HG02938 (cell line): ENCODE results near the gene AMFR.

Source experiments
- ATAC-seq: cut with Tn5 transposase; IDR thresholded peaks from one replicate; pipeline ENCODE4 v1.9.1; 2021; ENCODE audit warnings: mild to moderate bottlenecking, moderate library complexity; ENCODE audit not compliant: unreplicated experiment

AMFR gene

DNA sequence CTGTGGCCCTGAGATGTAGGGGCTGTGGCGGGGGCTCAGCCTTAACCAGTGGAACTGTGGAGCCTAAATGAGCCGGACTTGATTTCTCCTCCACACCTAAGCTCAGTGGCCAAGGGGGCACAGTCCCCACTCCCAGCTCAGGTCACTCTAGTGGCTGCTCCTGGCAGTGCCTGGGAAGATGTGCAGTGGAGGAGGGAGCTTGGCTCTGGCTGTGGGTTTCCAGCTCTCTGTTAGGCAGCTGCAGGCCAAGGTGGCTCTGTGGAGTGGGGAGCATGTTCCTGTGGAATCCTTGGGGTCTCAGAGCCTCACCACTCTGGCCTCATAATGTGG is 76.3 kb downstream of the AMFR start:
- no peak for ATAC-seq

- no peak for ATAC-seq
These were observed 76.9 kb downstream of the AMFR start for GRCh38 chr16:56348168-56349085.

DNA sequence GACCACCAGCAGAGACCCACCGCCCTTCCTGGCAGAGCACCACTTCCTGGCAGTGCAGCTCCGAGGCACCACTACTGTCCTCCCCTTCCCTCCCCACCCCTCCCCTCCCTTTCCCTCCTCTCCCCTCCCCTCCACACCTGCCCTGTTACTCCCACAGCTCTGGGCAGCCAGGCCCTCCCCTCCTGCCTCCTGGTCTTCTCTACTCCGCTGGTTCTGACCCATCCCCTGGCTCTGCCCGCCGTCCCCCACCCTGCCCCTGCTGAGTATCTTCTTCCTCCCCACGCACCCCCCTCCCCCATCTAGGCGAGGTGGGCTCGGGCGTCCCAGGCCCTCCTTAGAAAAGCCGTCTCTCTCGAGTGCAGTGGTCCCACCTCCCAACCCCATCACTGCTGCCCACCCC is 77.7 kb downstream of the AMFR start:
- ATAC-seq: no peak

DNA sequence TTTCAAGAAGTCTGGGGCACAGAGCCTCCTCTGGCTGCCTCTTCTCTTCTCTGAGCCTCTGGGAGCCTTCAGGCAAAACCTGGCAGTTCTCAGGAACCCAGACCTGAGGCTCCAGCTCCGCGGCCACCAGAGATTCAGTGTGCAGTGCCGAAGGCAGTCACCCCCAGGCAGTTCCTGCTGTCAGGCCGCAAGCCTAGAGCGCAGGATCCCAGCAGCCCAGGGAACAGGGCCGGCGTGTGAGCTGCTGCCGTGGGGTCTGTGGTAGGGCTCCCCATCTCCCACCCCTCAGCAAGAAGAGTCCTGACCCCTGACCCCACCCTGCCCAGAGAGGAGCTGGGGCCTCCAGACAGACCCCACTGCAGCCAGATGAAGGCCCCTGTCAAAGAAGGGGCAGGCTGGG is 78.2 kb downstream of the AMFR start:
- ATAC-seq: no peak

DNA sequence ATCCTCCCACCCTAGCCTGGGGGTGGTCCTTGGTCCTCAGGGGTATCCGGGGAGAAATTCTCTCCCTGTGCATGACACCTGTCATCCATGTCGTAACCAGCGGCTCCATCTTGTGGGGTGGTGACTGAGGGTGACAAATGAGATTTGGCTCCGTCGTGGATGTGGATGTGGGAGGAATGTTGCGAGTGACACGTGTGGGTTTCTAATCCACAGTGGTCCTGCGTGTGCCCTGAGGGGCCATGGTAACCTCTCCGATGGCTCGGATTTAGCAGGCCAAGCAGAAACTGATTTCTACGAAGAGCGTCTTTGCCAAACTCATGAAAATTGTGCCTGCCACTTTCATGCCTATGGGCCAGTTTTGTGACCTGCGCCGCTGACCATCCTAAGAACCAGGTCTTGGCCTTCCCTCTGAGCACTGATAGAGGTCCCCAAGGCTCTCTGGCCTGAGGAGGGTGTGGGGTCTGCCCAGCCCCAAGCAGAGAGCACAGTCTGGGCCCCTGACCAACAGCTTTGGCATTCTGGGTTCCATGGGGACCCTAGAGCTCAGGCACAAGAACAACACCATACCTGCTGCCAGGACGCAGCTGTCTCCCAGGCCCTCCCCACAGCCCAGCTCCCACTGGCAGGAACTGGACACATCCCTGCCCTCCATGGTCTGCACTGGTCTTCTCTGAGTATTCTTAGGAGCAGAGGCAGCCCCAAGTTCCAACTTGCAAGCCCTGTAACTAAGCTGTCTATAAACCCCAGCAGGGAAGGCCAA is 79.0 kb downstream of the AMFR start:
- ATAC-seq: no peak

DNA sequence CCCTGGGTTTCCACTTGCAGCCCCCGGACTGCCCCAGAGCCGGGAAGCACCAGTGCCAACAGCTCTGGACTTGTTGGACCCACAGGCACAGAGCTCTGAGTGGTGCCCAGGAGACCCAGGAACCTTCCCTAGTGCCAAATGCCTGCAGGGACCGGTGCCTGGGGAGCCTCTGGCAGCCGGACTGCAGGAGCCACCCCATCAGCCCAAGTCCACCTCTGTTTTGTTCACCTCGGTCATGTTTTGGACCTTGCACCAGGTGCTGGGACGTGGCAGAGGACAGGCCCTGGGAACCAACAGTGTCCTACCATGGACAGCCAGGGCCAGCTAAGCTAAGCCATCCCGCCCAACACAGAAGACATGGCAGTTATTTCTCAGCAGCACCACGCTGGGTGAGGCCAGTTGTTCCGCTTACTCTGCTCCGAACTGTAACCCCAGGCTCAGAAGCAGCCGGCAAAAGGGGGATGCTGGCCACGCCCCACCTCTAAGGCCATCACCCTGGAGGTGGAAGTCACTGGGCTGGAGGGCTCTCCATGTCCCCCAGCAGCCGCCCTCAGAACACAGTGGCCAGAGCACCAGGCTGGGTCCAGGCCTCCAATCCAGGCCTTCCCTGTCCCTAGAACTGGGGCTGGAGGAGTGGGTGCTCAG is 79.8 kb downstream of the AMFR start:
- no peak for ATAC-seq

DNA sequence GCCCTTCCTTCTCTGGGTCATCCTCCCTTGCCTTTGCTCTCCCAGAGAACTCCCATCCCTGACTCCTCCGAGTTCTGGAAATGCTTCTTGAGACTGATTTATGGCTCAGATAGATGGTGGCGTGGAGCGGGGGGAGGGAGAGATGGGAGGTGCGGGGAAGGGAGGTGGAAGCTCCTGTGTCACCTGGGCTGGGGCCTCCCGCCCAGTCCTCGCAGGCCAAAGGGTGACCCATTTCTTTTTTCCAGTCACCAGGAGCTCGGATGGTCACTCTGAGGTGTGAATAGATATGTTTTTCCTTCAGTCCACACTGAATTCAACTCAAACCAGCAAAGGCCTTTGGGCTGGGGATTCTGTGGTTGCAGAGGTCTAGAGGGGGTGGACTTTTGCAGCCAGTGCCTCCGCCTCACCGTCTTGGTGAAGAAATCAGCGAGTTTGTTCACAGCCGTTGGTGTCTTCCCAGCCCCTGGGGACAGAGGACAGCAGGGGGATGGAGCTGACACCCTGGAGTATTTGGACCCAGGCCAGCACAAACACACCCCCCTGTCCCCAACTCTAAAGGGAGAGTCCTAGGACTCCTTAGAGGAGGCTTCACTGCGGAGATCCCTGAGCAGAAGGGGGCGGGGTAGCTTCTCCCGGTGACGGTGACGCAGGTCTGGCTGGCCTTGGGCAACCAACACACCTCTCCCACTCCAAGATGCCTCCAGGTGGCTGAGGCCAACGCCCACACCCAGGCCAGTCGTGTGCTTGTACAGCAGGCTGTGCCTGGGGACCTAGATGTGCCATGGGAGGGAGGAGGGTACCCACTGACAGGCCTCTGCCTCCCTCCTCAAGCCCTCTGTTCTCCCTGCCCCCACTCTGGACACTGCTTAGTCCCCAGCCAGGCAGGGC is 80.6 kb downstream of the AMFR start:
- no peak for ATAC-seq

DNA sequence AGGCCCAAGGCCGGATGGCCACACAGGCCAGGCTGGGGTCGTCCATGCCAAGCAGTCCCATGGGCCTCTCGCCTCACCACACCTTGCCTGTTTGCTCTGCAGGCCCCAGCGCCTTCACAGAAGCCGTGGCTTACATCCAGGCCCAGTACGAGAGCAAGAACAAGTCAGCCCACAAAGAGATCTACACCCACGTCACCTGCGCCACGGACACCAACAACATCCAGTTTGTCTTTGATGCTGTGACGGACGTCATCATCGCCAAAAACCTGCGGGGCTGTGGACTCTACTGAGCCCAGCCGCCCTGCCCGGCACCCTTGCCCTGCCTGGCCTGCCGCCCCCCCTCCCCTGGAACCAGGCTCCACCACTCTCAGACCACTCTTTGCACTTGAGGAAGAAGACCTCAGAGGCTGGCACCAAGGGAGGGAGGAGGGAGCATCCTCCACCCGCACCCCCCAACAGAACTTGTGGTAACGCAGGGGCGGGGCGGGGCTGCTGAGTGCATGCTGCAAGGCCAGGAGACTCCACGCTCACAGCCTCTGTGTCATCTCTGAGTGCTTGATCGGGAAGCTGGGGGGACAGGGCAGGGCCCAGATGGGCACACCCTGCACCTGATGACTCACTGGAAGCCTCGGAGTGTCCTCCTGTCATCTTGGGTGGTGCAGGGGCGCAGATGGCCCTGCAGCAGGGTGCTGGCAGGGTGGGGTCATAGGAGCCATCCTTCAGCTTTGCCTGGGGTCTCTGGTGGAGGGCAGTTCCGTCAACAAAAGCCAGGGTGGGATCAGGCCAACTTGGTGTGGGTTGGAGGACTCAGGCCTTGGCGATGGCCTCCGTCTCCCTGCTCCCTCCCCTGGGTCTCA is 81.5 kb downstream of the AMFR start:
- ATAC-seq: no peak

DNA sequence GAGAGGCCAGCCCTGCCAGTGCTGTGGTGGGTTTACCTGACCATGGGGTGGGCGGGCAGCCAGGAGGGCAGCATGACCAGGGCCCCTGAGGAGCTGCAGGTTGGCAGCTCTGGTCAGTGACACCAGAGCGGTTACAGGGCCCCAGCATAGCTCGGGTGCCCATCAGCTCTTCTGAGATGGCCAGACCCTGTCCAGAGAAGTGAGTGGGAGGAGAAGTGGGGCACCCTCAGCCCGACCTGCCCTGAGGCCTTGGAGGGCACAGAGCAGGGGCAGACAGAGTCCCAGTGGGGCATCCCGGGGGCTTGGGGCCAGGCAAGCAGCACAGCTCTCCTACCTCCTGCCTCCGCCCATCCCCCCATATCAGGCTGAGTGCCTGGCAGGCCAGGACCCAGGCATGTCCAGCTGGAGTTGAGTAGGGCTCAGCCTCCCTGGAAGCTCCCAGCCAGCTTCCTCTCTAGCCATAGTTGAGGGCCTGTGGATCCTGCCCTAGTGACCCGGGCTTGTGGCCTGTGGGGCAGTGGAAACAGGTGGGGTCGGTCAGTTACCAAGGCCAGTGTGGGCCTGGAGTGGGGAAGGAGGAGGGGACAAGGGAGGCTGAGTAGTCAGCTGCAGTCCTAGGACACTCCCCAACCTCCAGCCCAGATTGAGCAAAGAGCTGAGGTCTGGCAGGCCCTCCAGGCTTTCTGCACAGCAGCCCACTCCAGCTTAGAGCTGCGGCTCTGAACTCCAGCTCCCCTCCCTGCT is 83.5 kb downstream of the AMFR start:
- ATAC-seq: no peak

DNA sequence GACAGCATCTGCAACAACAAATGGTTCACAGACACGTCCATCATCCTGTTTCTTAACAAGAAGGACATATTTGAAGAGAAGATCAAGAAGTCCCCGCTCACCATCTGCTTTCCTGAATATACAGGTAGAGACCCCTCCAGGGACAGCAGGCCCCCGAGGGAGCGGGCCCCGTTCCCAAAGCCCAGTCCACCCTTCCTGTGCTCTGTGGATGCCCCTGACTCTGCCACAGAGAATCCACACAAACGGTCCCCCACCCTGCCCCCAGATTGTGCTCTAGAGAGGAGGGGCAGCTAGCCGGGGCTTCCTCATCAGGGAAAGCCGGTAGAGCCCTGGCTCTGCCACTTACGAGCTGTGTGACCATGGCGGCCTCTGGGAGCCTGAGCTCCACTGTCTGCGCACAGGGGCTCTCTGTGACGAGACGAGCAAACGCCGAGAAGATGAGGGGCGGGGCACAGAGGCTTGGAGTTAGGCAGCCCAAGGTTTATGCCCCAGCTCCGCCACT is 84.4 kb downstream of the AMFR start:
- no peak for ATAC-seq

DNA sequence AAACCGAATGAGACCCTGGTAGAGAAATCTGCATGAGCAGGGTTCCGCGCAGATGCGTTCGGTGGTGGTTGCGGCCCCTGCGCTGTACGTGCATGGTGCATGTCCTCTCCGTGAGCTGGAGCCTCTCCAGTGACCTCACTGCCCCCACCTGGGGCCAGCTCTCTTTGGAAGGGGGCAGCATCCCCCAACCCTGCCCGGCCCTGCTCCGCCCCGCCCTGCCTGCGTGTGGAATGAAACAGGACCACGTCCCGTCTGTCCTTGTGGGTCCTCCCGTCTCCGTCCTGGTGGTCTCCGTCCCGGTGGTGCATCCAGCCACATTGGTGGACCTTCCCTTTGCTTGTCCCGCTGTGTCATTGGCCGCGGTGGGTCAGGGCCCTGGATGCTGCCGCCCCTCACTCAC is 84.9 kb downstream of the AMFR start:
- ATAC-seq: no peak

DNA sequence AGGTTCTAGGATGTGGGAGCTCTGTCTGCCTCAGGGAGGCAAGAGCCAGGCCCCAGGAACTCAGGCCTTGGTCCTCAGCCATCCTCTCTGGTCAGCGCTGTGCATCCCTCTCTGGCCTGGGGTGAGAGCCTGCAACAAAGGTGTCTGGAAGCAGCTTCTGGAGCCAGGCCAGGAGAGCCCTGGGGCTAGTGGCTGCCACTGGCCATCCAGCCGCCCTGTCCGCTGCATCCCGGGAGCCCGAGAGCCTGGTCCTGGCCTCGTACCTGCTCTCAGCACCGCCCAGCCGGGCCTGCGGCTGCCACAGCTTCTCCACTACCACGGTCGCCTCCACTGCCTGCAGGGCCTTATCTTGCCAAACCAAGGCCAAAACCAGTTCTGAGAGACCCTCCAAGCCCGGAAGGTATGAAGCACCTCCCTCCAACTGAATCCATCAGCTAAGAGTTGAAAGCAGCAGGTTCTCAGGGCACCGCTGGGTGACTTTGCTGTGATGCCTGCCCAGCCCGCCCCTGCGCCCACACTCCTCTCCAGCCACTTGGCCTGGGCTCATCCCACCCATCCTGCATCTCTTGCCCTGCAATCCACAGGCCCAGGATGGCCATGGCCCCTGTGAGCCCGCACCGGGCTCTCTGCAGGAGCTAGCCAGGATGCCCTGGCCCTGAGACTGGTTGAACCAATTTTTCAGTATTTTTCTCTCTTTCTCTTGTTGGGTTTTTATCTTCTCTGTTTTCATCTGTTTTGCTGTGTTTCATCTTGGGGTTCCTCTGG is 85.7 kb downstream of the AMFR start:
- no peak for ATAC-seq

DNA sequence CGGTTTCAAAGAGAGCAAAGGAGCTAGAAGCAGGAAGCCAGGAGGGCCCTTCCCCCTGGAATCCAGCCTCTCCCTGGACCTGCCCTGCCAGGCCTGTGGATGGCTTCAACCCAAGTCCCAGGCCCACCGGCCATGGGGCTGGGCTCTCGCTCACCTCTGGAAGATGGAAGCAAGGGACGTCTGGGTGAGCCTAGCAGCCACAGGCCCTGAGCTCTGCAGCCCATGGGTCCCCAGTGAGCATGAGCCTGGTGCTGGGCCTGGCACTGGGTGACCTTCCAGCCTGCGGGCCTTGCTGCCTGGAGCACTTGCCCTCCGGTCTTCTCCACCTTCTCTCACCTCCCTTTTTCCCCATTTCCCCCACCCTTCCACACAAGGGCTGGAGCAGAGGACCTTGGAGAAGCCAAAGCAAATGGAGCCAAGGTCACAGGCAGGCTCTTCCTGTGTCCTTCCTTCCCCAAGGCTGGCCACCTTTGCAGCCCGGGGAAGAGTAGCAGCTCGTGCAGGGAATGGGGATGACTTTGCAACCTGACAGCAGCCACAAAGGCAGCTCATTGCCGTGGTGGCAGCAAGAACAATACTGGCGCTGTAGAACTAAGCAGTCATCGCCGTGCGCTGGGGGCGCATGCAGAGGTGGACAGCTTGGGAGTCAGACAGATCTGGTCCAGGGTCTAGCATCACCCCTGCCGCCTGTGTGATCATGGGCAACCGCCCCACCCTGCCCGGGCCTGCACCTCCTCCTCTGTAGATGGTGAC is 86.6 kb downstream of the AMFR start:
- no peak for ATAC-seq

- no peak for ATAC-seq
These were observed 87.5 kb downstream of the AMFR start for GRCh38 chr16:56337858-56338325.

DNA sequence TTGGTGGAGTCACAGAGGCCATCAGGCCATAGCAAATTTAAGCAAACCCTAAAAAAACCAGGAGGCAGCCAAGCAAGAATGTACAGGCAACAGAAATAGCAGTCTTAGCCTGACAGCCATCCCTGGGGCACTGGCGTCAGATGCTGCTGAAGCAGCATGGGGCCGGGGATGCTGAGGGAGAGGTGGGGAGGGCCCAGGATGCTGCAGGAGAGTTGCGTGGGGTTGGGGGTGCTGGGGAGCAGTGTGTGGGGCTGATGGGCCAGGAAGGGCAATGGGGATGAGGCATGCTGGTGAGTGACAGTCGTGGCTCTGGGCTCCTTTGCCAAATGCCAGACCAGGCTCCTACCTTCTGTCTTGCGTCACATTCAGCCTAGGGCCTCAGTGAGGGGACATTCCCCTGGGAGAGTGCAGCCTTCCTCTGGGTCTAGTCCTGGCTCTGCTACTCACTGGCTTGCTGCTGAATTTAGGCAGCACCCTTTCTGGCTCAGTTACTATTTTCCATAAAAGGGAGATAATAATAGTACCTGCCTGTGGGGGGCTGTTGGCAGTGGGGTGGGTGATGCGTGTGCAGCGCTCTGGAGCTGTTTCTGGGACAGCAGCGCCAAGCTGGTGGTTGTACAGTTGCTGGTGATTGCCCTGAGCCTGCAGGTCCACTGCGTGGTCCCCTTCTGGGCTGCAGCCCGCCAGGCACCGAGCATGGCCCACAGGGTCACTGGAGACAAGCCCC is 88.1 kb downstream of the AMFR start:
- ATAC-seq: no peak

DNA sequence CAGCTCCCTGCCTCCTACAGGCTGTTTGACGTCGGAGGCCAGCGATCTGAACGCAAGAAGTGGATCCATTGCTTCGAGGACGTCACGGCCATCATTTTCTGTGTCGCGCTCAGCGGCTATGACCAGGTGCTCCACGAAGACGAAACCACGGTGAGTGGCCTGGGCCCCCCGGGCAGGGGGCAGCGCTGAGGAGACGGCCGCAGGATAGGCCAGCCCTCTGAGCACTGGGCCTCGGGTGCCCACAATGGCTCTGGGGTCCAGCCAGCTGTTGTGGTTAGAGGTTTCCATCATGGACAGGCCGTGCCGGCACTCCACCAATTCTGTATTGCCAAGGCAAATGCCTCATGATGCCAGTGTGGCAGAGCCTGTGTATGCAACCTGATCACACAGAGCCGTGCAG is 88.6 kb downstream of the AMFR start:
- ATAC-seq: no peak
